HepG2 (cell line): Measurements from ENCODE around the gene SHQ1. TPM values are rescaled to one million over a fixed set of nuclear protein-coding genes. Genes with fewer than 3 reads are reported as not detected.

Experiments
- ATAC-seq: fragments of 200-7000 bp; cut with Tn5 transposase; 3 replicates; pipeline ENCODE4 v1.9.1; 2020; ENCODE audit warnings: mild to moderate bottlenecking, moderate library complexity
- BruUV-seq: library from RNA; stranded (reverse); fragments of 400-500 nt; replicated peaks from 2 replicates; lab custom pipeline; 2021; lab: Mats Ljungman, UMichigan
- CTCF ChIA-PET: fragments of 300-600 bp; formaldehyde crosslinking; extraction: SDS; loops from one replicate; lab custom pipeline; 2021; ENCODE audit warnings: low total read pairs, inconsistent platforms, low intra/inter-chr PET ratio; lab: Yijun Ruan, JAX
- POLR2A ChIA-PET: fragments of 350-600 bp; sonication (Branson Sonifier 250); formaldehyde crosslinking; loops from one replicate; lab custom pipeline; 2020; ENCODE audit warnings: antibody characterized with exemption, inconsistent platforms; lab: Yijun Ruan, JAX
- DNase-seq: peaks from one replicate; pipeline ENCODE4 v3.0.0-alpha.2; 2015; ENCODE audit warnings: low spot score
- FAIRE-seq: peaks from 3 replicates; lab custom pipeline; 2011; peaks lifted over from hg19 to GRCh38; lab: Jason Lieb, UNC
- H2AFZ ChIP-seq: one replicate; pipeline ENCODE4 v1.6.1; 2011; ENCODE audit warnings: low read length, inconsistent platforms
- H3K27ac ChIP-seq: fragments of 300-600 bp; 3 replicates; pipeline ENCODE4 v1.8.0; 2011; ENCODE audit warnings: mixed run types, mild to moderate bottlenecking, mixed read lengths, low read length, inconsistent platforms; ENCODE audit not compliant: insufficient read depth; ENCODE audit errors: extremely low read length
- H3K27me3 ChIP-seq, 2 experiments: fragments of 200-600 bp in 1 of 2; 2 replicates in 1 of 2; 3 replicates in 1 of 2; pipeline versions ENCODE4 v1.6.0 to v1.8.0; 2011; ENCODE audit warnings: low read length in 2 of 2, mild to moderate bottlenecking in 2 of 2, moderate library complexity in 2 of 2, inconsistent platforms in 1 of 2; ENCODE audit not compliant: insufficient read depth in 2 of 2, control insufficient read depth in 1 of 2
- H3K36me3 ChIP-seq, 2 experiments: fragments of 200-600 bp in 1 of 2; replicated peaks in 1 of 2; 2 replicates in 1 of 2; 3 replicates in 1 of 2; pipeline versions ENCODE4 v1.5.1 to v1.8.0; 2011; ENCODE audit warnings: low read length in 2 of 2, inconsistent platforms in 1 of 2; ENCODE audit not compliant: insufficient read depth in 2 of 2, control insufficient read depth in 1 of 2
- H3K4me1 ChIP-seq: 2 replicates; pipeline ENCODE4 v1.5.1; 2012; ENCODE audit warnings: low read length, inconsistent platforms; ENCODE audit not compliant: insufficient read depth
- H3K4me2 ChIP-seq: 2 replicates; pipeline ENCODE4 v1.6.0; 2011; ENCODE audit warnings: low read depth, low read length, inconsistent platforms
- H3K4me3 ChIP-seq, 3 experiments: fragments of 200-600 bp in 1 of 3; sonication (generic), shearing (Covaris generic) in 1 of 3; replicated peaks in 1 of 3; 2 replicates each; pipeline ENCODE4 v1.5.1; 2011 to 2016; ENCODE audit warnings: low read length in 3 of 3, inconsistent platforms in 2 of 3, low read depth in 2 of 3, mild to moderate bottlenecking in 2 of 3, control low read depth in 1 of 3, mixed read lengths in 1 of 3; ENCODE audit not compliant: insufficient read depth in 1 of 3
- H3K79me2 ChIP-seq: one replicate; pipeline ENCODE4 v1.6.1; 2011; ENCODE audit warnings: low read length, inconsistent platforms; ENCODE audit not compliant: insufficient read depth
- H3K9ac ChIP-seq: 2 replicates; pipeline ENCODE4 v1.6.0; 2011; ENCODE audit warnings: mild to moderate bottlenecking, low read depth, low read length, inconsistent platforms; ENCODE audit not compliant: insufficient read depth
- H3K9me3 ChIP-seq: 2 replicates; pipeline ENCODE4 v1.5.1; 2012; ENCODE audit warnings: mild to moderate bottlenecking, low read length
- H4K20me1 ChIP-seq: 2 replicates; pipeline ENCODE4 v1.6.0; 2011; ENCODE audit warnings: inconsistent platforms, mild to moderate bottlenecking, low read length, moderate library complexity; ENCODE audit not compliant: insufficient read depth
- BRCA1 ChIP-seq: sonication (generic); formaldehyde crosslinking; IDR thresholded peaks from 2 replicates; pipeline ENCODE4 v1.4.0; 2020; ENCODE audit warnings: missing genetic modification reagents
- CCDC6 ChIP-seq: sonication (generic); formaldehyde crosslinking; IDR thresholded peaks from 2 replicates; pipeline ENCODE4 v1.8.1; 2022; ENCODE audit warnings: mild to moderate bottlenecking, missing genetic modification reagents, moderate library complexity
- ERF ChIP-seq: IDR thresholded peaks from 2 replicates; pipeline ENCODE4 v1.6.1; 2018; ENCODE audit warnings: missing biosample characterization, missing genetic modification reagents
- HNRNPL ChIP-seq: fragments of 200-400 bp; formaldehyde crosslinking; IDR thresholded peaks from 2 replicates; pipeline ENCODE4 v1.6.1; 2017; ENCODE audit warnings: mild to moderate bottlenecking, low read depth, low read length
- JUND ChIP-seq: sonication (generic); formaldehyde crosslinking; IDR thresholded peaks from 2 replicates; pipeline ENCODE4 v1.8.0; 2022; ENCODE audit warnings: mild to moderate bottlenecking, missing genetic modification reagents
- MBNL3 ChIP-seq: fragments of 250-450 bp; sonication (Bioruptor Pico); conservative IDR thresholded peaks from 2 replicates; pipeline ENCODE4 v1.8.0; 2022; ENCODE audit warnings: mild to moderate bottlenecking, inconsistent platforms
- MEIS2 ChIP-seq: sonication (generic); formaldehyde crosslinking; IDR thresholded peaks from 2 replicates; pipeline ENCODE4 v1.9.0; 2021; ENCODE audit warnings: mild to moderate bottlenecking, missing genetic modification reagents
- MIER2 ChIP-seq: IDR thresholded peaks from 2 replicates; pipeline ENCODE4 v1.6.1; 2016; ENCODE audit warnings: missing biosample characterization, missing genetic modification reagents
- NFE2L1 ChIP-seq: sonication (generic); formaldehyde crosslinking; IDR thresholded peaks from 2 replicates; pipeline ENCODE4 v1.4.0; 2020; ENCODE audit warnings: missing genetic modification reagents, mild to moderate bottlenecking, borderline replicate concordance
- NPAS2 ChIP-seq: sonication (generic); formaldehyde crosslinking; IDR thresholded peaks from 2 replicates; pipeline ENCODE4 v1.8.0; 2022; ENCODE audit warnings: mild to moderate bottlenecking, missing genetic modification reagents, borderline replicate concordance
- ONECUT2 ChIP-seq: sonication (generic); formaldehyde crosslinking; IDR thresholded peaks from 2 replicates; pipeline ENCODE4 v1.4.0; 2020; ENCODE audit warnings: missing genetic modification reagents
- WGBS: methylation state at CpG from one replicate; pipeline ENCODE4 v1.1.6; 2017; ENCODE audit warnings: low lambda C conversion rate; 5-methylcytosine and 5-hydroxymethylcytosine counted together
- in situ Hi-C: cut with HindIII; loops from 2 replicates; pipeline ENCODE4 v1.10.0; 2017; ENCODE audit warnings: low pct_unique_long_range_greater_than_20kb; ENCODE audit not compliant: extremely low pct_ligation_motif_present
- intact Hi-C: fragments of 100-400 bp; cut with micrococcal nuclease; formaldehyde crosslinking; loops from one replicate; pipeline ENCODE4 v1.10.0; 2022; ENCODE audit not compliant: unreplicated experiment
- polyA plus RNA-seq, 8 experiments: library from polyadenylated mRNA; depleted of rRNA in 3 of 8; stranded (reverse) in 7 of 8; unstranded in 1 of 8; fragments of >200 nt; fragmentation: Illumina TruSeq in 4 of 8; extraction: Trizol in 4 of 8; gene quantifications; 2 replicates each; pipeline versions ENCODE4 v1.2.1 to v1.2.3, GENCODE V29; 2011 to 2016; ENCODE audit warnings: low read depth in 4 of 8, missing spikeins in 1 of 8, mixed read lengths in 1 of 8; ENCODE audit not compliant: insufficient read depth in 1 of 8
- total RNA-seq, 5 experiments: library from RNA; depleted of rRNA; stranded (reverse); fragments of >200 nt; fragmentation: Illumina TruSeq; extraction: Trizol; gene quantifications; 2 replicates each; pipeline ENCODE4 v1.2.3, GENCODE V29; 2016; ENCODE audit warnings: low read depth in 1 of 5
- TF ChIP-seq, protein P1 (sequence below): IDR thresholded peaks from 2 replicates; pipeline ENCODE4 v1.6.1; 2016; ENCODE audit warnings: mild to moderate bottlenecking, missing biosample characterization, missing genetic modification reagents
- TF ChIP-seq, protein P2 (sequence below): sonication (generic); formaldehyde crosslinking; IDR thresholded peaks from 2 replicates; pipeline ENCODE4 v1.4.0; 2020; ENCODE audit warnings: missing genetic modification reagents
- TF ChIP-seq, protein P3 (sequence below): sonication (generic); formaldehyde crosslinking; IDR thresholded peaks from 2 replicates; pipeline ENCODE4 v1.4.0; 2020; ENCODE audit warnings: mild to moderate bottlenecking, low read depth, missing genetic modification reagents
- TF ChIP-seq, protein P4 (sequence below): sonication (generic); formaldehyde crosslinking; IDR thresholded peaks from 2 replicates; pipeline ENCODE4 v1.4.0; 2020; ENCODE audit warnings: missing genetic modification reagents, borderline replicate concordance

Gene SHQ1
- total and polyA plus RNA-seq, 2 of the 13 experiments (the other 11 are each of a cell fraction or from before 2014, with no cell fraction given) = 5.5 to 20.3 TPM

DNA sequence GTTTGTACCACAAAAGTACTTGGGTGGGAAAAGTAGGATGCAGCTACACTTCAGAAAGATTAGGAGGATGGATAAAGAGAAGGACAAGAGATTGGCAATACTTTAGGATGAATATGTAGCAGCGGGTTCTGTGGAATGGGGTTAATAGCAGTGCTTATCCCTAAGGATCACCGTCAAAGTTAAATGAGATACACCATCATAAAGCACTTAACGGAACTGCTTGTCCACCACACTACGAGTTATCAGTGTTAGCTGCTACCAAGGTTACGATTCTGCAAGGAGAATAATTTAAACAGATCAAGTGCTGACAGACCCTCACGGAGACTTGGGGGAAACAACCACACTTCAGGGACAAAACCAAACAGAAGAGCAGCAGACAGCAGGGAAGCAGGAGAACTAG, 963 bp downstream of the SHQ1 start (continued):
- TF ChIP-seq CCDC6 (CRISPR knock-in tag) = no peak

DNA sequence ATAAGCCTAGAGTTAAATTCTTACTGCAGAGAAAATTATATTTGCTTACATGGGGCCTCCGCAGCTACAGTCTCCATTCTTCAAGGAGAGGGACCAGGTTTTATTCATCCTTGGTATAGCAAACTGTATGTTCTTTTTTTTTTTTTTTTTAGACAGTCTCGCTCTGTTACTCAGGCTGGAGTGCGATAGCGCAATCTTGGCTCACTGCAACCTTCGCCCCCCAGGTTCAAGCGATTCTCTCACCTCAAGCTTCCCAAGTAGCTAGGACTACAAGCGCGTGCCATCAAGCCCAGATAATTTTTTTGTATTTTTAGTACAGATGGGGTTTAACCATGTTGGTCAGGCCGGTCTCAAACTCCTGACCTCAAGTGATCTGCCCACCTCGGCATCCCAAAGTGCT, 2.1 kb downstream of the SHQ1 start:
- no peaks in the 10 kb centered on the region for H4K20me1 ChIP-seq
- ATAC-seq (no peak), DNase-seq (no peak), FAIRE-seq (no peak)
- peaks cover 0 to 10% of the 10 kb centered on the region in 2 experiments; a peak in 1 of 5 replicates for H3K36me3 ChIP-seq
- peak overlapping the region; percentile 96; the same call in 1 of the 2 replicates for H3K4me2 ChIP-seq
- peaks cover 39% of the 10 kb centered on the region for H3K4me1 ChIP-seq
- H3K27me3 ChIP-seq = no peaks in the 10 kb centered on the region; a peak in 1 of 5 replicates
- BruUV-seq = no TSS peak
- in situ Hi-C loops (loop anchor here (10.0 kb wide), 1 partner anchor 239 kb away; no protein-coding TSS in a partner anchor), intact Hi-C loops (loop anchor here (5.0 kb wide), 1 partner anchor 41 kb away; the partner anchor contains the start of gene GXYLT2)
- no peak overlapping the region for H2AFZ ChIP-seq
- 93% methylated on average over 10 of the region's 10 CpGs for WGBS
- no peaks in the 10 kb centered on the region for H3K9me3 ChIP-seq
- H3K4me3 ChIP-seq = no peak overlapping the region
- H3K9ac ChIP-seq = no peak overlapping the region
- ChIA-PET CTCF (no interaction called here), POLR2A (no interaction called here)
- H3K27ac ChIP-seq = no peak overlapping the region
- H3K79me2 ChIP-seq = peaks cover 29% of the 10 kb centered on the region
- TF ChIP-seq, protein P1, sequence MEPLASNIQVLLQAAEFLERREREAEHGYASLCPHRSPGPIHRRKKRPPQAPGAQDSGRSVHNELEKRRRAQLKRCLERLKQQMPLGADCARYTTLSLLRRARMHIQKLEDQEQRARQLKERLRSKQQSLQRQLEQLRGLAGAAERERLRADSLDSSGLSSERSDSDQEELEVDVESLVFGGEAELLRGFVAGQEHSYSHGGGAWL (CRISPR knock-in tag) = no peak
- no peak for TF ChIP-seq ONECUT2 (CRISPR knock-in tag)
- TF ChIP-seq, protein P2, sequence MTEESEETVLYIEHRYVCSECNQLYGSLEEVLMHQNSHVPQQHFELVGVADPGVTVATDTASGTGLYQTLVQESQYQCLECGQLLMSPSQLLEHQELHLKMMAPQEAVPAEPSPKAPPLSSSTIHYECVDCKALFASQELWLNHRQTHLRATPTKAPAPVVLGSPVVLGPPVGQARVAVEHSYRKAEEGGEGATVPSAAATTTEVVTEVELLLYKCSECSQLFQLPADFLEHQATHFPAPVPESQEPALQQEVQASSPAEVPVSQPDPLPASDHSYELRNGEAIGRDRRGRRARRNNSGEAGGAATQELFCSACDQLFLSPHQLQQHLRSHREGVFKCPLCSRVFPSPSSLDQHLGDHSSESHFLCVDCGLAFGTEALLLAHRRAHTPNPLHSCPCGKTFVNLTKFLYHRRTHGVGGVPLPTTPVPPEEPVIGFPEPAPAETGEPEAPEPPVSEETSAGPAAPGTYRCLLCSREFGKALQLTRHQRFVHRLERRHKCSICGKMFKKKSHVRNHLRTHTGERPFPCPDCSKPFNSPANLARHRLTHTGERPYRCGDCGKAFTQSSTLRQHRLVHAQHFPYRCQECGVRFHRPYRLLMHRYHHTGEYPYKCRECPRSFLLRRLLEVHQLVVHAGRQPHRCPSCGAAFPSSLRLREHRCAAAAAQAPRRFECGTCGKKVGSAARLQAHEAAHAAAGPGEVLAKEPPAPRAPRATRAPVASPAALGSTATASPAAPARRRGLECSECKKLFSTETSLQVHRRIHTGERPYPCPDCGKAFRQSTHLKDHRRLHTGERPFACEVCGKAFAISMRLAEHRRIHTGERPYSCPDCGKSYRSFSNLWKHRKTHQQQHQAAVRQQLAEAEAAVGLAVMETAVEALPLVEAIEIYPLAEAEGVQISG (CRISPR knock-in tag) = no peak
- TF ChIP-seq HNRNPL = no peak
- TF ChIP-seq NFE2L1 (CRISPR knock-in tag) = no peak
- TF ChIP-seq ERF (CRISPR knock-in tag) = no peak
- TF ChIP-seq, protein P3, sequence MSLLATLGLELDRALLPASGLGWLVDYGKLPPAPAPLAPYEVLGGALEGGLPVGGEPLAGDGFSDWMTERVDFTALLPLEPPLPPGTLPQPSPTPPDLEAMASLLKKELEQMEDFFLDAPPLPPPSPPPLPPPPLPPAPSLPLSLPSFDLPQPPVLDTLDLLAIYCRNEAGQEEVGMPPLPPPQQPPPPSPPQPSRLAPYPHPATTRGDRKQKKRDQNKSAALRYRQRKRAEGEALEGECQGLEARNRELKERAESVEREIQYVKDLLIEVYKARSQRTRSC = no peak
- TF ChIP-seq, protein P4, sequence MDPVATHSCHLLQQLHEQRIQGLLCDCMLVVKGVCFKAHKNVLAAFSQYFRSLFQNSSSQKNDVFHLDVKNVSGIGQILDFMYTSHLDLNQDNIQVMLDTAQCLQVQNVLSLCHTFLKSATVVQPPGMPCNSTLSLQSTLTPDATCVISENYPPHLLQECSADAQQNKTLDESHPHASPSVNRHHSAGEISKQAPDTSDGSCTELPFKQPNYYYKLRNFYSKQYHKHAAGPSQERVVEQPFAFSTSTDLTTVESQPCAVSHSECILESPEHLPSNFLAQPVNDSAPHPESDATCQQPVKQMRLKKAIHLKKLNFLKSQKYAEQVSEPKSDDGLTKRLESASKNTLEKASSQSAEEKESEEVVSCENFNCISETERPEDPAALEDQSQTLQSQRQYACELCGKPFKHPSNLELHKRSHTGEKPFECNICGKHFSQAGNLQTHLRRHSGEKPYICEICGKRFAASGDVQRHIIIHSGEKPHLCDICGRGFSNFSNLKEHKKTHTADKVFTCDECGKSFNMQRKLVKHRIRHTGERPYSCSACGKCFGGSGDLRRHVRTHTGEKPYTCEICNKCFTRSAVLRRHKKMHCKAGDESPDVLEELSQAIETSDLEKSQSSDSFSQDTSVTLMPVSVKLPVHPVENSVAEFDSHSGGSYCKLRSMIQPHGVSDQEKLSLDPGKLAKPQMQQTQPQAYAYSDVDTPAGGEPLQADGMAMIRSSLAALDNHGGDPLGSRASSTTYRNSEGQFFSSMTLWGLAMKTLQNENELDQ = no peak
- no peak for TF ChIP-seq MIER2
- no peak for TF ChIP-seq MEIS2 (CRISPR knock-in tag)
- no peak for TF ChIP-seq NPAS2 (CRISPR knock-in tag)
- TF ChIP-seq MBNL3 (CRISPR knock-in tag) = no peak
- TF ChIP-seq BRCA1 = no peak
- TF ChIP-seq JUND (CRISPR knock-in tag) = no peak
